Naive B cell (primary cell): ENCODE data around the gene DNAH12. TPM values are rescaled to one million over a fixed set of nuclear protein-coding genes. Genes with fewer than 3 reads are reported as not detected.
"Not testable (repeated sequence)": the region's sequence is repeated elsewhere in the genome, so short reads cannot be mapped to it uniquely, and the experiment has no call there.

Experiments used
- ATAC-seq, 2 donors: fragments of 150-1000 bp; cut with Tn5 transposase; 2 replicates each; pipeline ENCODE4 v1.10.0; 2021; ENCODE audit warnings: low read depth in 2 of 2, mild to moderate bottlenecking in 2 of 2, moderate library complexity in 2 of 2
- DNase-seq: peaks from one replicate; pipeline ENCODE4 v3.0.0; 2022
- H3K27ac Mint-ChIP-seq, 6 donors: one replicate each; pipeline ENCODE4 v1.8.0; 2020 to 2022; ENCODE audit warnings: mild to moderate bottlenecking in 6 of 6, mixed read lengths in 6 of 6, moderate library complexity in 5 of 6, inconsistent platforms in 2 of 6
- H3K27me3 Mint-ChIP-seq, 3 donors: one replicate each; pipeline ENCODE4 v1.8.0; 2021 to 2022; ENCODE audit warnings: mixed read lengths in 3 of 3, mild to moderate bottlenecking in 1 of 3
- H3K36me3 Mint-ChIP-seq, 2 donors: one replicate each; pipeline ENCODE4 v1.8.0; 2020 to 2022; ENCODE audit warnings: mixed read lengths in 2 of 2, inconsistent platforms in 1 of 2, mild to moderate bottlenecking in 1 of 2
- H3K4me1 Mint-ChIP-seq, 3 donors: one replicate each; pipeline ENCODE4 v1.8.0; 2020 to 2022; ENCODE audit warnings: mixed read lengths in 3 of 3, inconsistent platforms in 1 of 3, mild to moderate bottlenecking in 1 of 3, moderate library complexity in 1 of 3
- H3K4me3 Mint-ChIP-seq, 8 donors: one replicate each; pipeline ENCODE4 v1.8.0; 2020 to 2022; ENCODE audit warnings: mild to moderate bottlenecking in 8 of 8, mixed read lengths in 8 of 8, moderate library complexity in 8 of 8, inconsistent platforms in 2 of 8
- H3K9me3 Mint-ChIP-seq, 7 donors: one replicate each; pipeline ENCODE4 v1.8.0; 2020 to 2022; ENCODE audit warnings: mixed read lengths in 7 of 7, mild to moderate bottlenecking in 5 of 7, inconsistent platforms in 2 of 7, moderate library complexity in 1 of 7
- polyA plus RNA-seq, 6 donors: library from polyadenylated mRNA; unstranded; fragments of 300-500 nt; fragmentation: Illumina TruSeq; gene quantifications; one replicate each; pipeline ENCODE4 v1.2.3, GENCODE V29; 2021; ENCODE audit warnings: low read depth in 6 of 6

Gene DNAH12
- polyA plus RNA-seq, 6 donors from 2014 or later = 0.11 to 0.71 TPM; not detected in 4

DNA sequence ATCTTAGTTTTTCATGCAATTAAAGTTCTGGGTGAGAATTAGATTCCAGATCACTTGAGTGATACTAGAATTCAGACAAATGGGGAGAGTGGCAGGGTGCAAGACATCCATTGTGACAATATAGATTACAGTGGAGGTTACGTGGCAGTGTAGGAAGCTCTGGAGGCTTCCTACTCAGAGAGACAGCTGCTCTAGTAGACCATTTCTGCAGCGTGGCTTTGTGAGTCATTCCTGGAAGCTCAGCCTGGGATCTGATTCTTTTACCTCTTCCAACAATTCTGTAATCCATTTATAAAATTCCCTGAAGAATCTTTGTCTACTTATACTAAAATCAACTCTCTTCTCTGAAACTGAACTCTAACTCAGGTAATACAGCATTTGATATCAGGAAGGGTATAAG, 161.2 kb downstream of the DNAH12 start:
- ATAC-seq (no peak), DNase-seq (no peak)
- Mint-ChIP-seq H3K9me3 (no peaks in the 10 kb centered on the region), H3K4me3 (peak overlapping the region in 2 of 8 donors; percentile 21 to 35), H3K27ac (peak overlapping the region in 1 of 6 donors; percentile 42), H3K27me3 (peaks cover 0 to 6% (median 0%) of the 10 kb centered on the region in 3 donors), H3K36me3 (no peaks in the 10 kb centered on the region), H3K4me1 (peaks cover 9 to 10% (median 9%) of the 10 kb centered on the region in 3 donors)

DNA sequence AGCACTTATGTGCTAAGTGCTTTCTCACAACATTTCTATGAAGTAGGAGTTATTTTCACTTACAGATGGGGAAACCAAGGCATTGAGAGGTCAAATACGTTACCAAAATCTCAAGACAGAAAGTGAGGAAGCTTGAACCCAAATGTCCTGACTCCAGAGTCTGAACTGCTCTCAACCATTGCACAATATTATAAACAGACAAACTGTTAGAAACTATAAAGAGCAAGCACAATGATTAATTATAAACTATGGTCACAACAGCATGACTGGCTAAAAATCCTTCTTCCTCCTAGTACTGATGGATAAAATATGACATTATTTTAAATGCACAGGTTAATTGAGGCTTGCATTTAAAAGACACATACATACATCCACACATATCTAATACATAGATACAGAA, 173.8 kb downstream of the DNAH12 start:
- no peak for ATAC-seq
- Mint-ChIP-seq H3K9me3 (peaks cover 0 to 21% (median 13%) of the 10 kb centered on the region in 7 donors), H3K27ac (no peak overlapping the region), H3K4me3 (no peak overlapping the region), H3K4me1 (no peaks in the 10 kb centered on the region), H3K27me3 (no peaks in the 10 kb centered on the region), H3K36me3 (peaks cover 8 to 9% of the 10 kb centered on the region in 2 donors)
- no peak for DNase-seq

DNA sequence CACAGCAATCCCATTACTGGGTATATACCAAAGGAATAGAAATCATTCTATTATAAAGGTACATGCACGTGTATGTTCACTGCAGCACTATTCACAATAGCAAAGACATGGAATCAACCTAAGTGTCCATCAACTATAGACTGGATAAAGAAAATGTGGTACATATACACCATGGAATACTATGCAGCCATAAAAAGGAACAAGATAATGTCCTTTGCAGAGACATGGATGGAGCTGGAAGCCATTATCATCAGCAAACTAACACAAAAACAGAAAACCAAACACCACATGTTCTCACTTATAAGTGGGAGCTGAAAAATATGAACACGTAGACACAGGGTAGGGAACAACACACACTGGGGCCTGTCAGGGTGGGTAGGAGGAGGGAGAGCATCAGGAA, 179.1 kb downstream of the DNAH12 start:
- not testable (repeated sequence) for DNase-seq, ATAC-seq, H3K4me3 Mint-ChIP-seq, H3K36me3 Mint-ChIP-seq, H3K9me3 Mint-ChIP-seq, H3K27ac Mint-ChIP-seq, H3K27me3 Mint-ChIP-seq, H3K4me1 Mint-ChIP-seq

GRCh38 chr3:57356275-57356674, 187.9 kb downstream of the DNAH12 start:
- H3K4me3 Mint-ChIP-seq, H3K27ac Mint-ChIP-seq, H3K36me3 Mint-ChIP-seq, H3K27me3 Mint-ChIP-seq, ATAC-seq, H3K9me3 Mint-ChIP-seq, DNase-seq: not testable (repeated sequence)
- peaks cover 13 to 21% (median 15%) of the 10 kb centered on the region in 3 donors for H3K4me1 Mint-ChIP-seq

GRCh38 chr3:57354768-57355167, 189.4 kb downstream of the DNAH12 start:
- ATAC-seq (peak; percentile 98), DNase-seq (peak; percentile 63)
- Mint-ChIP-seq H3K27me3 (no peaks in the 10 kb centered on the region), H3K27ac (peak overlapping the region in 4 of 6 donors; percentile 7 to 75 (median 68)), H3K9me3 (no peaks in the 10 kb centered on the region), H3K4me3 (peak overlapping the region in 7 of 8 donors; percentile 2 to 68 (median 25)), H3K36me3 (no peaks in the 10 kb centered on the region), H3K4me1 (peaks cover 13 to 21% (median 15%) of the 10 kb centered on the region in 3 donors)

- Mint-ChIP-seq H3K27ac (no peak overlapping the region), H3K4me3 (no peak overlapping the region), H3K27me3 (no peaks in the 10 kb centered on the region), H3K4me1 (peaks cover 13 to 17% (median 15%) of the 10 kb centered on the region in 3 donors), H3K9me3 (peaks cover 0 to 3% (median 0%) of the 10 kb centered on the region in 7 donors), H3K36me3 (no peaks in the 10 kb centered on the region)
- DNase-seq (no peak), ATAC-seq (no peak)
Observed at GRCh38 chr3:57350271-57350670, 193.9 kb downstream of the DNAH12 start.

- DNase-seq, H3K27me3 Mint-ChIP-seq, H3K27ac Mint-ChIP-seq, ATAC-seq, H3K36me3 Mint-ChIP-seq, H3K4me3 Mint-ChIP-seq, H3K9me3 Mint-ChIP-seq, H3K4me1 Mint-ChIP-seq: not testable (repeated sequence)
Observed at GRCh38 chr3:57339071-57339642, 205.0 kb downstream of the DNAH12 start.

- DNase-seq, H3K27ac Mint-ChIP-seq, H3K4me3 Mint-ChIP-seq, H3K27me3 Mint-ChIP-seq, H3K4me1 Mint-ChIP-seq, H3K9me3 Mint-ChIP-seq, ATAC-seq, H3K36me3 Mint-ChIP-seq: not testable (repeated sequence)
Observed at GRCh38 chr3:57338272-57339070, 205.7 kb downstream of the DNAH12 start.

DNA sequence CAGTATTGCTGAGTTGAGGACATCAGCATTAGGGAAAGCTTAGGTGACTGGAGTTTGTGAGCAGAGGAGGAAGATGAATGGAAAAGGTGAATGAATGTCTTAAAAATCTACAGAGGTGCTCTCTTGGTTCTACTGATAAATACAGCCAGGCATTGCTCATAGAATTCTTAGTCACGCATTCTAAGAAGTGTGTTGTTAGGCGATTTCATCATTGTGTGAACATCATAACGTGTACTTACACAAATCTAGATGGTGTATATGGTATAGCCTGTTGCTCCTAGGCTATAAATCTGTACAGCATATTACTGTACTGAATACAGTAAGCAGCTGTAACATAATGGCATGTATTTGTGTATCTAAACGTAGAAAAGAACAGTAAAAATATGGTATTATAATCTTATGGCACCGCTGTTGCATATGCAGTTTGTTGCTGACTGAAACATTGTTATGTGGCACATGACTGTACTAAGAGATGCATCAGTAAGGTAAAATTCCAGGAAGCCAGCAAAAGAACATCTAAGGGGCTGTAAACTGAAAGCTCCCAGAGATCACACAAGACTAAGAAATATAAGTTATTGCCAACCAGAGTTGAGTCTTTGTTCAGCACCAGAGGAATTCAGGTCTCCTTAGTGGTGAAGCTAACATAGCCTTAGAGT, 208.7 kb downstream of the DNAH12 start:
- no peak overlapping the region for H3K4me3 Mint-ChIP-seq
- no peaks in the 10 kb centered on the region for H3K27me3 Mint-ChIP-seq
- no peak for DNase-seq
- H3K9me3 Mint-ChIP-seq = peaks cover 0 to 6% (median 0%) of the 10 kb centered on the region in 7 donors
- H3K36me3 Mint-ChIP-seq = peaks cover 0 to 3% of the 10 kb centered on the region in 2 donors
- no peak for ATAC-seq
- H3K27ac Mint-ChIP-seq = peak overlapping the region in 1 of 6 donors; percentile 52
- H3K4me1 Mint-ChIP-seq = no peaks in the 10 kb centered on the region

DNA sequence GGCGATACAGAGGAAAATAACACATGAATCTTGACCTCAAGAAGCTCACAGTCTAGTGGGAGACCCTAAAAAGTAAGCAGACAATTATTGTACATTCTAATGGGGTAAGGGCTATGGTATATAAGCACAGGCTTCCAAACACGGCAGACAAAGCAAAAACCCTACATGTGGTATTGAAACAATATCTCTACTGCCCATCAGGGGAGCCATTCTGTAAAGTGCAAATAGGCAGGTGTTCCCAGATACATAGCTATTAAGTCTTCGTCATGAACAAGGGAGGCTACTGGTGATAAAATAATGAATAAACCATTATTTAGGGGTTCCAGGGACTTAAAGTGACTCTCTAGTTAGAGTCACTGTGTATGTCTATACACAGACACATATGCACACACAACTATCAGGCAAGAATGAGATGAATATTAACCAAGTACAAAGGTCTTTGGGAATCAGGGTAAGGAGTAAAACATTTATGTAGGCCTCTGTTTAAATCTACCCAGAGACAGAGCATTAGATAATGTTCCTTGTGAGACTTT, 213.0 kb downstream of the DNAH12 start:
- ATAC-seq (no peak), DNase-seq (no peak)
- peaks cover 0 to 4% (median 0%) of the 10 kb centered on the region in 7 donors for H3K9me3 Mint-ChIP-seq
- H3K4me1 Mint-ChIP-seq = no peaks in the 10 kb centered on the region
- H3K4me3 Mint-ChIP-seq = no peak overlapping the region
- H3K27me3 Mint-ChIP-seq = no peaks in the 10 kb centered on the region
- peaks cover 0 to 3% of the 10 kb centered on the region in 2 donors for H3K36me3 Mint-ChIP-seq
- no peak overlapping the region for H3K27ac Mint-ChIP-seq

DNA sequence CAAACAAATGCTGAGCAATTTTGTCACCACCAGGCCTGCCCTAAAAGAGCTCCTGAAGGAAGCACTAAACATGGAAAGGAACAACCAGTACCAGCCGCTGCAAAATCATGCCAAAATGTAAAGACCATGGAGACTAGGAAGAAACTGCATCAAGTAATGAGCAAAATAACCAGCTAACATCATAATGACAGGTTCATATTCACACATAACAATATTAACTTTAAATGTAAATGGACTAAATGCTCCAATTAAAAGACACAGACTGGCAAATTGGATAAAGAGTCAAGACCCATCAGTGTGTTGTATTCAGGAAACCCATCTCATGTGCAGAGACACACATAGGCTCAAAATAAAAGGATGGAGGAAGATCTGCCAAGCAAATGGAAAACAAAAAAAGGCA, 217.6 kb downstream of the DNAH12 start:
- H3K9me3 Mint-ChIP-seq = peaks cover 0 to 15% (median 4%) of the 10 kb centered on the region in 7 donors
- not testable (repeated sequence) for H3K27me3 Mint-ChIP-seq, H3K4me3 Mint-ChIP-seq, H3K36me3 Mint-ChIP-seq, H3K27ac Mint-ChIP-seq, H3K4me1 Mint-ChIP-seq, ATAC-seq, DNase-seq

- Mint-ChIP-seq H3K4me1 (no peaks in the 10 kb centered on the region), H3K4me3 (no peak overlapping the region), H3K9me3 (peaks cover 0 to 15% (median 10%) of the 10 kb centered on the region in 7 donors), H3K36me3 (no peaks in the 10 kb centered on the region), H3K27ac (no peak overlapping the region), H3K27me3 (peaks cover 8 to 21% (median 12%) of the 10 kb centered on the region in 3 donors)
- ATAC-seq (no peak), DNase-seq (no peak)
Observed at GRCh38 chr3:57314204-57314603, 229.9 kb downstream of the DNAH12 start.

- no peaks in the 10 kb centered on the region for H3K36me3 Mint-ChIP-seq
- ATAC-seq (no peak), DNase-seq (no peak)
- H3K4me3 Mint-ChIP-seq = no peak overlapping the region
- H3K27ac Mint-ChIP-seq = no peak overlapping the region
- H3K4me1 Mint-ChIP-seq = no peaks in the 10 kb centered on the region
- no peaks in the 10 kb centered on the region for H3K9me3 Mint-ChIP-seq
- H3K27me3 Mint-ChIP-seq = peaks cover 4 to 11% (median 6%) of the 10 kb centered on the region in 3 donors
Observed at GRCh38 chr3:57309769-57310360, 234.3 kb downstream of the DNAH12 start.
